NB4 (cell line): Measurements from ENCODE around the gene SLC46A1.

Source experiments
- POLR2A ChIP-seq: IDR thresholded peaks from 2 replicates; pipeline ENCODE4 v1.6.1; 2011; ENCODE audit warnings: mild to moderate bottlenecking; ENCODE audit not compliant: insufficient read length; ENCODE audit errors: extremely low read depth
- TF ChIP-seq, protein P1 (sequence below): IDR thresholded peaks from one replicate; pipeline ENCODE4 v1.5.1; 2012; ENCODE audit warnings: low read depth, low read length

GRCh38 chr17:28395968-28396367 is 10.0 kb downstream of the SLC46A1 start:
- TF ChIP-seq, protein P1, sequence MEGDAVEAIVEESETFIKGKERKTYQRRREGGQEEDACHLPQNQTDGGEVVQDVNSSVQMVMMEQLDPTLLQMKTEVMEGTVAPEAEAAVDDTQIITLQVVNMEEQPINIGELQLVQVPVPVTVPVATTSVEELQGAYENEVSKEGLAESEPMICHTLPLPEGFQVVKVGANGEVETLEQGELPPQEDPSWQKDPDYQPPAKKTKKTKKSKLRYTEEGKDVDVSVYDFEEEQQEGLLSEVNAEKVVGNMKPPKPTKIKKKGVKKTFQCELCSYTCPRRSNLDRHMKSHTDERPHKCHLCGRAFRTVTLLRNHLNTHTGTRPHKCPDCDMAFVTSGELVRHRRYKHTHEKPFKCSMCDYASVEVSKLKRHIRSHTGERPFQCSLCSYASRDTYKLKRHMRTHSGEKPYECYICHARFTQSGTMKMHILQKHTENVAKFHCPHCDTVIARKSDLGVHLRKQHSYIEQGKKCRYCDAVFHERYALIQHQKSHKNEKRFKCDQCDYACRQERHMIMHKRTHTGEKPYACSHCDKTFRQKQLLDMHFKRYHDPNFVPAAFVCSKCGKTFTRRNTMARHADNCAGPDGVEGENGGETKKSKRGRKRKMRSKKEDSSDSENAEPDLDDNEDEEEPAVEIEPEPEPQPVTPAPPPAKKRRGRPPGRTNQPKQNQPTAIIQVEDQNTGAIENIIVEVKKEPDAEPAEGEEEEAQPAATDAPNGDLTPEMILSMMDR: no peak
- no peak for TF ChIP-seq POLR2A
